Karpas-422 (cell line): ENCODE measurements around the gene RGS3. TPM values are rescaled to one million over a fixed set of nuclear protein-coding genes. Genes with fewer than 3 reads are reported as not detected.
A peak's percentile ranks its signal among the peaks of the same experiment; 100 is the strongest.

Source experiments
- DNase-seq: peaks from one replicate; pipeline ENCODE4 v3.0.0-alpha.2; 2015
- H2AFZ ChIP-seq: fragments of 200-600 bp; sonication (generic); 2 replicates; pipeline ENCODE4 v1.6.1; 2014; ENCODE audit warnings: antibody characterized with exemption, low read length, mixed read lengths
- H3K27ac ChIP-seq: fragments of 200-600 bp; sonication (generic); 2 replicates; pipeline ENCODE4 v1.5.1; 2014; ENCODE audit warnings: mild to moderate bottlenecking, low read length, moderate library complexity
- H3K27me3 ChIP-seq: fragments of 200-600 bp; sonication (generic); 2 replicates; pipeline ENCODE4 v1.6.1; 2014; ENCODE audit warnings: low read length, mixed read lengths
- H3K36me3 ChIP-seq: fragments of 200-600 bp; sonication (generic); 2 replicates; pipeline ENCODE4 v1.6.1; 2014; ENCODE audit warnings: low read length, mixed read lengths; ENCODE audit not compliant: insufficient read depth
- H3K4me1 ChIP-seq: fragments of 200-600 bp; sonication (generic); 2 replicates; pipeline ENCODE4 v1.6.1; 2014; ENCODE audit warnings: mild to moderate bottlenecking, low read length, mixed read lengths
- H3K4me2 ChIP-seq: fragments of 200-600 bp; sonication (generic); 2 replicates; pipeline ENCODE4 v1.6.1; 2014; ENCODE audit warnings: low read length, low read depth, mild to moderate bottlenecking; ENCODE audit not compliant: poor library complexity, severe bottlenecking
- H3K4me3 ChIP-seq: fragments of 200-600 bp; sonication (generic); 2 replicates; pipeline ENCODE4 v1.5.1; 2014; ENCODE audit warnings: mild to moderate bottlenecking, antibody characterized with exemption, low read length, mixed read lengths
- H3K79me2 ChIP-seq: fragments of 200-600 bp; sonication (generic); 2 replicates; pipeline ENCODE4 v1.6.1; 2014; ENCODE audit warnings: mild to moderate bottlenecking, low read length, mixed read lengths
- H3K9ac ChIP-seq: fragments of 200-600 bp; sonication (generic); 2 replicates; pipeline ENCODE4 v1.6.0; 2014; ENCODE audit warnings: low read length
- H3K9me2 ChIP-seq: fragments of 200-600 bp; sonication (generic), shearing (Covaris generic); replicated peaks from 2 replicates; pipeline ENCODE4 v1.6.0; 2014; ENCODE audit warnings: mild to moderate bottlenecking, low read length, moderate library complexity; ENCODE audit not compliant: insufficient read depth
- H3K9me3 ChIP-seq: fragments of 300-700, 200-600 bp; sonication (generic); 2 replicates; pipeline ENCODE4 v1.6.1; 2014; ENCODE audit warnings: low read length, mixed read lengths
- H4K20me1 ChIP-seq: fragments of 200-600 bp; sonication (generic); 2 replicates; pipeline ENCODE4 v1.6.1; 2014; ENCODE audit warnings: mild to moderate bottlenecking, antibody characterized with exemption, low read length, low read depth; ENCODE audit not compliant: insufficient read depth
- total RNA-seq: library from RNA; depleted of rRNA; stranded (reverse); fragments of >200 nt; shearing (Covaris generic); gene quantifications from 2 replicates; pipeline ENCODE4 v1.2.3, GENCODE V29; 2014; ENCODE audit warnings: low replicate concordance

Gene RGS3
- total RNA-seq, 1 experiment from 2014 or later, result 1.3 TPM

DNA sequence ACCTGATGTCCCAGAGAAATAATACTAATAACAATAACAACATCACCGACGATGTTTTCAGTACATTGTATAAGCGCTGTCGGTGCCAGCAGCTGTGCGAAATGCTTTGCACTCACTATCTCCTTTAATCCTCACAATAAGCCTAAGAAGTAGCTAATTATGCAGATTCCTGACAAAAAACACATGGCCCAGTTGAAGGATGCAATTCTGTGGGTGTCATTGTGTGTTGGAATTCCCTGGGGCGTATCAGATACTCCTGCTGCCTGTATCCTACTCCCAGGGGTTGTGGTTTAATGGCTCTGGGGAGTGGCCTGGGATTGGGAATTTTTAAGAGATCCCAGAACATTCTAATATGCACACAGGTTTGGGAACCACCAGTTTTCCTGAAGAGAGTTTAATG, 154.0 kb downstream of the RGS3 start:
- H3K9ac ChIP-seq, result no peak overlapping the region
- H3K27ac ChIP-seq, result no peak overlapping the region
- no peak for DNase-seq
- no peaks in the 10 kb centered on the region for H3K27me3 ChIP-seq
- H3K9me3 ChIP-seq, result no peaks in the 10 kb centered on the region
- no peaks in the 10 kb centered on the region for H3K79me2 ChIP-seq
- no peak overlapping the region for H3K4me2 ChIP-seq
- H3K4me3 ChIP-seq, result no peak overlapping the region
- no peak overlapping the region for H2AFZ ChIP-seq
- peaks cover 13% of the 10 kb centered on the region for H3K4me1 ChIP-seq
- no peaks in the 10 kb centered on the region for H4K20me1 ChIP-seq
- no peaks in the 10 kb centered on the region for H3K36me3 ChIP-seq
- H3K9me2 ChIP-seq, result no peaks in the 10 kb centered on the region

GRCh38 chr9:113618836-113619490, 155.4 kb downstream of the RGS3 start:
- H3K27me3 ChIP-seq, result no peaks in the 10 kb centered on the region
- H4K20me1 ChIP-seq, result no peaks in the 10 kb centered on the region
- H3K27ac ChIP-seq, result no peak overlapping the region
- no peaks in the 10 kb centered on the region for H3K9me3 ChIP-seq
- H3K9me2 ChIP-seq, result no peaks in the 10 kb centered on the region
- no peaks in the 10 kb centered on the region for H3K79me2 ChIP-seq
- H3K36me3 ChIP-seq, result no peaks in the 10 kb centered on the region
- H3K4me1 ChIP-seq, result peaks cover 22% of the 10 kb centered on the region
- no peak overlapping the region for H3K9ac ChIP-seq
- no peak overlapping the region for H3K4me3 ChIP-seq
- H2AFZ ChIP-seq, result no peak overlapping the region
- no peak for DNase-seq
- no peak overlapping the region for H3K4me2 ChIP-seq

DNA sequence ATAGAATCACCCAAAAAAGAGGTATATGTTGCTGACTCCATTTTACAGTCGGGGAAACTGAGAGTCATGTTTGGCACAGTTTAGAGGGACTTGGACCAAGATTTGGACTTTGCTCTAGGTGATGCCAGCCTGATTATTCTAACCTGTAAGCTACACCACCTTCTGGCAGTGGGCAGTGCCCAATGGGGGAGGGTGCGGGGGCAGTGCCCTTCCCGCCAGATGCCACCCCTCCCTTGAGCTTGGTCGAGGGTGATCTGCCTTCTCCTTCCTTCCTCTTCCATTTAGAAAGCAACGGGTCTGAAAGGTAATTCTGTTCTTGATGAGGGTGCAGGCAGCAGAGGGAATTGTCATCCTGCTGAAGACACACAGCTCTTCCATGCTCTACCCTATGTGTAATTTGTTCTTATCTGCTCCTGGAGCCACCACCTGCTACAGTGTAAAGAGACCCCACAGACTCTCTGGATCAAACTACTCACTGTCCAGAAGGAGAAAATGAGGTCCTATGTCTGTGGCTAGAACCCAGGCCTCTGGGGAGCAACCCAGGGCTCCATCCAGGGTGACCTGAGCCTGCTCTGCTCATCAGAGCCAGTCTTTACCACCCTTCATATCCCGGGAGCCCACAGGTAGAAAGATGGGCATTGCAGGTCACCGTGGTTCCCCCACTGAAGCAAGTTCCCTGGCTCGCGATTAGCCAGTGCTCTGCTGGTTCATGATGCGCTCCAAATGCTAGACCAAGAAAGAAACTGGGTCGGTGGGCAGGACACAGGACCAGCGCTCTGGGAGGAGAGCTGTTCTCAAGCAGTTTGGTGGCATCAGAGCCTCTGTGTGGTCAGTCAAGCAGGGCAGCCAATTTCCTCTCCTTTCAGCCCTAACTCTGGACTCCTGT, 156.2 kb downstream of the RGS3 start:
- H3K36me3 ChIP-seq, result no peaks in the 10 kb centered on the region
- no peak for DNase-seq
- H3K27ac ChIP-seq, result no peak overlapping the region
- H3K4me1 ChIP-seq, result peaks cover 23% of the 10 kb centered on the region
- no peak overlapping the region for H2AFZ ChIP-seq
- no peaks in the 10 kb centered on the region for H3K9me3 ChIP-seq
- H3K4me3 ChIP-seq, result no peak overlapping the region
- H3K9me2 ChIP-seq, result no peaks in the 10 kb centered on the region
- H3K9ac ChIP-seq, result no peak overlapping the region
- no peaks in the 10 kb centered on the region for H3K79me2 ChIP-seq
- no peaks in the 10 kb centered on the region for H4K20me1 ChIP-seq
- H3K27me3 ChIP-seq, result no peaks in the 10 kb centered on the region
- no peak overlapping the region for H3K4me2 ChIP-seq

DNA sequence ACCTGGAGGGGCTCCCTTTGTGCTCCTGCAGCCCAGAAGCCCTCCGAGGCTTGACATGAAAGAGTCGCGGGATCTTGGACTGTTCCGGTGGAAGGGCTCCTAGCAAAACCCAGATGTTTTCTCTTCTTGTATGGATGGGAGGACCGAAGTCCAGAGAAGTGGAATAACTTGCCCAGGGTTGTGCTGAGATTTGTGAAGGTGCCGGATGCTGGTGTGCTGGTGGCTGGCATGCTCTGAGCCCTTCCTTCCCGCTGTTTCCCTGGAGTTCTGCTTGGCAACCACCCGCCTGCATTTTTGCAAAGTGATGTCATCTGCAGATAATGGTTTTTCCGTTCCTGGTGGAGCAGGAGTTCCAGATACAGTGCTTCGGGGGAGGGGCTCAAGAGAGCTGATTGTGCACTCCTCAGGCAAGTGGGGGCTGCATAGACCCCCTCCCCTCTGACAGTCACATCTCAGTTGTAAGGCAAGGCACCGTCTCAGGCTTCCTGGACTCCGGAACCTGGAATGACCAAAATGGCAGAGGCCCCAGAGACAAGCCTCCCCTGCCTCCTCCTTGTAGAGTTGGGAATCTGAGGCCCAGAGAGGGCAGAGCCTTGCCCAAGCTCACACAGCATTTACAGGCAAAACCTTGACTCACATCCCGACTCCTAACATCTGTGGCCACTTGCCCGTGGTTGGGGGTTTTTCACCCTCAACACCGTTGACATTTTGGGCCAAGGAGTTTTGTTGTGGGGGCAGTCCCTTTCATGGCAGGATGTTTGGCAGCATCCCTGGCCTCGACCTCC, 157.0 kb downstream of the RGS3 start:
- Histone ChIP-seq H3K79me2 (no peaks in the 10 kb centered on the region), H3K27me3 (no peaks in the 10 kb centered on the region), H3K9ac (no peak overlapping the region), H4K20me1 (no peaks in the 10 kb centered on the region), H3K4me2 (no peak overlapping the region), H3K9me2 (no peaks in the 10 kb centered on the region), H3K9me3 (no peaks in the 10 kb centered on the region), H3K4me1 (peaks cover 23% of the 10 kb centered on the region), H3K4me3 (no peak overlapping the region), H3K27ac (no peak overlapping the region), H3K36me3 (no peaks in the 10 kb centered on the region), H2AFZ (no peak overlapping the region)
- DNase-seq, result no peak

DNA sequence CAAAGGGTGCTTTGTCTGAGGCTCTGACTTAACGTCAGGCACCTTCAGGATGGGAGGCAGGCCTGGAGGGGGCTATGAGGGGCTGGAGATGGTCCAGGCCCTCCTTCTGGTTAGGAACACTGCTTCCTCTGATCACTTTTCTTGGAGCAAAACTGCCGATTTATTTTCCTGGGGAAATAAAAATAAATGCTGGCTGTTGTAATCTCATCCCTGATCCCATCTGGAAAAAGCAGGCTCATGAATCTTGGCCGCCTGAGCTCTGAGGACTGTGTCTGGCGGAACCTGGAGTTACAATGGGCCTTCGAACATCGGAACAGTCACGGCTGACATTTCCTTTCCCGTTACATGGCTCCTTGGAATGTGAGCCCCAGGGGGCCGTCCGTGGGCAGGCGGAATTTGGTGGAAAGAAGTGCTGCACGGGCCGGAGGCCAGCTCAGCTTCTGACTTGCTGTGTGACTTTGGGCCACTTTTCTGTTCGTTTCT, 157.8 kb downstream of the RGS3 start:
- Histone ChIP-seq H4K20me1 (no peaks in the 10 kb centered on the region), H3K4me2 (no peak overlapping the region), H3K4me1 (peaks cover 23% of the 10 kb centered on the region), H3K36me3 (no peaks in the 10 kb centered on the region), H3K4me3 (no peak overlapping the region), H3K9me2 (no peaks in the 10 kb centered on the region), H3K27ac (no peak overlapping the region), H3K9me3 (no peaks in the 10 kb centered on the region), H3K27me3 (no peaks in the 10 kb centered on the region), H3K9ac (no peak overlapping the region), H3K79me2 (no peaks in the 10 kb centered on the region), H2AFZ (no peak overlapping the region)
- no peak for DNase-seq

- H3K9me2 ChIP-seq, result no peaks in the 10 kb centered on the region
- peaks cover 23% of the 10 kb centered on the region for H3K4me1 ChIP-seq
- H3K9ac ChIP-seq, result no peak overlapping the region
- peak overlapping the region; percentile 59 for H3K4me2 ChIP-seq
- H3K79me2 ChIP-seq, result no peaks in the 10 kb centered on the region
- no peaks in the 10 kb centered on the region for H3K27me3 ChIP-seq
- no peak overlapping the region for H3K27ac ChIP-seq
- no peak overlapping the region for H2AFZ ChIP-seq
- no peaks in the 10 kb centered on the region for H3K9me3 ChIP-seq
- H3K4me3 ChIP-seq, result no peak overlapping the region
- H4K20me1 ChIP-seq, result no peaks in the 10 kb centered on the region
- DNase-seq, result no peak
- no peaks in the 10 kb centered on the region for H3K36me3 ChIP-seq
Observed at GRCh38 chr9:113621980-113622379, 158.5 kb downstream of the RGS3 start.

GRCh38 chr9:113622600-113623400, 159.3 kb downstream of the RGS3 start:
- no peak overlapping the region for H3K27ac ChIP-seq
- H3K4me2 ChIP-seq, result peak overlapping the region; percentile 59
- H3K4me1 ChIP-seq, result peaks cover 23% of the 10 kb centered on the region
- H2AFZ ChIP-seq, result no peak overlapping the region
- no peaks in the 10 kb centered on the region for H3K79me2 ChIP-seq
- no peaks in the 10 kb centered on the region for H3K9me2 ChIP-seq
- H3K27me3 ChIP-seq, result no peaks in the 10 kb centered on the region
- peak overlapping the region; percentile 33; the same call in 1 of the 2 replicates for H3K4me3 ChIP-seq
- no peaks in the 10 kb centered on the region for H3K36me3 ChIP-seq
- no peaks in the 10 kb centered on the region for H3K9me3 ChIP-seq
- peak; percentile 95 for DNase-seq
- no peaks in the 10 kb centered on the region for H4K20me1 ChIP-seq
- H3K9ac ChIP-seq, result peak overlapping the region; percentile 35; the same call in 1 of the 2 replicates
